Measurements from ENCODE around the gene DCANP1. TPM values are rescaled to one million over a fixed set of nuclear protein-coding genes. Genes with fewer than 3 reads are reported as not detected.

The DCANP1 gene
- total RNA-seq, 1 donor from 2014 or later: not detected

GRCh38 chr5:135453613-135454012 lies 6.5 kb upstream of the DCANP1 start:
- H3K27me3 ChIP-seq: peaks cover 7% of the 10 kb centered on the region
- ATAC-seq (no peak), DNase-seq (no peak)
- no peak overlapping the region for H3K4me3 ChIP-seq
- intact Hi-C loops (cut with DNase I): no loop called here
- no peak for TF ChIP-seq CTCF (IDR thresholded peaks at IDR 0.05)
- H3K36me3 ChIP-seq: no peaks in the 10 kb centered on the region
- no peaks in the 10 kb centered on the region for H3K9me3 ChIP-seq
- peaks cover 17% of the 10 kb centered on the region for H3K4me1 ChIP-seq
- H3K27ac ChIP-seq: no peak overlapping the region

- no peak for TF ChIP-seq CTCF (IDR thresholded peaks at IDR 0.05)
- Histone ChIP-seq H3K9me3 (no peaks in the 10 kb centered on the region), H3K27me3 (peaks cover 7% of the 10 kb centered on the region), H3K4me1 (peaks cover 10% of the 10 kb centered on the region), H3K36me3 (no peaks in the 10 kb centered on the region), H3K27ac (no peak within 1 kb of the TSS), H3K4me3 (no peak within 1 kb of the TSS)
- intact Hi-C loops (cut with DNase I): no loop called here
- DNase-seq (no peak), ATAC-seq (no peak)
These were observed 5.3 kb upstream of the DCANP1 start, which contains the start of gene TIFAB for GRCh38 chr5:135452321-135453030. TIFAB (minus strand) TSS chr5:135452351; CDS start chr5:135449939, 2,412 bp downstream.

- intact Hi-C loops (cut with DNase I): no loop called here
These were observed 4.6 kb upstream of the DCANP1 start for GRCh38 chr5:135451581-135452320.

GRCh38 chr5:135450952-135451351 lies 3.8 kb upstream of the DCANP1 start:
- intact Hi-C loops (cut with DNase I): no loop called here

More at GRCh38 chr5:135451581-135452320, 4.6 kb upstream of the DCANP1 start:
- H3K27ac ChIP-seq: no peak overlapping the region
- ATAC-seq (no peak), DNase-seq (peak; percentile 49)
- H3K4me3 ChIP-seq: no peak overlapping the region
- no peak for TF ChIP-seq CTCF (IDR thresholded peaks at IDR 0.05)
- H3K27me3 ChIP-seq: peaks cover 7% of the 10 kb centered on the region
- no peaks in the 10 kb centered on the region for H3K9me3 ChIP-seq
- peaks cover 6% of the 10 kb centered on the region for H3K4me1 ChIP-seq
- no peaks in the 10 kb centered on the region for H3K36me3 ChIP-seq

GRCh38 chr5:135450336-135450735 lies 3.2 kb upstream of the DCANP1 start:
- Histone ChIP-seq H3K4me1 (no peaks in the 10 kb centered on the region), H3K27ac (no peak overlapping the region), H3K27me3 (peaks cover 7% of the 10 kb centered on the region), H3K36me3 (no peaks in the 10 kb centered on the region), H3K9me3 (no peaks in the 10 kb centered on the region), H3K4me3 (no peak overlapping the region)
- ATAC-seq (no peak), DNase-seq (no peak)
- intact Hi-C loops (cut with DNase I): no loop called here
- TF ChIP-seq CTCF (IDR thresholded peaks at IDR 0.05): no peak

More at GRCh38 chr5:135450952-135451351, 3.8 kb upstream of the DCANP1 start:
- Histone ChIP-seq H3K9me3 (no peaks in the 10 kb centered on the region), H3K36me3 (no peaks in the 10 kb centered on the region), H3K27ac (no peak overlapping the region), H3K27me3 (peaks cover 7% of the 10 kb centered on the region), H3K4me3 (no peak overlapping the region), H3K4me1 (peaks cover 4% of the 10 kb centered on the region)
- DNase-seq: no peak
- no peak for ATAC-seq
- TF ChIP-seq CTCF (IDR thresholded peaks at IDR 0.05): no peak

All from upper lobe of right lung (tissue), 1 donor.